Activated CD8-positive, alpha-beta memory T cell treated with anti-CD3 and anti-CD28 coated beads, Interleukin-2, amount 50 U/mL, for 1 hour (primary cell): ENCODE data around the gene SLC4A8.

Experiments
- DNase-seq: peaks from one replicate; pipeline ENCODE4 v3.0.0-alpha.2; 2020; ENCODE audit errors: extremely low read depth

SLC4A8 gene

GRCh38 chr12:51395283-51396230 lies 29.1 kb upstream of the SLC4A8 start:
- no peak for DNase-seq

GRCh38 chr12:51397670-51398069 lies 27.0 kb upstream of the SLC4A8 start:
- no peak for DNase-seq

- no peak for DNase-seq
Observed at GRCh38 chr12:51399891-51400290, 24.7 kb upstream of the SLC4A8 start.

GRCh38 chr12:51401020-51401419 lies 23.6 kb upstream of the SLC4A8 start:
- DNase-seq = no peak

- no peak for DNase-seq
Observed at GRCh38 chr12:51401486-51401885, 23.1 kb upstream of the SLC4A8 start.

GRCh38 chr12:51401900-51402299 lies 22.7 kb upstream of the SLC4A8 start:
- no peak for DNase-seq

- DNase-seq = no peak
Observed at GRCh38 chr12:51403159-51403558, 21.5 kb upstream of the SLC4A8 start.

- DNase-seq = no peak
Observed at GRCh38 chr12:51403681-51404136, 20.9 kb upstream of the SLC4A8 start.

- no peak for DNase-seq
Observed at GRCh38 chr12:51404627-51405026, 20.0 kb upstream of the SLC4A8 start.

GRCh38 chr12:51405801-51406207 lies 18.8 kb upstream of the SLC4A8 start:
- no peak for DNase-seq

- DNase-seq = no peak
Observed at GRCh38 chr12:51406290-51406689, 18.3 kb upstream of the SLC4A8 start.

- no peak for DNase-seq
Observed at GRCh38 chr12:51406859-51407258, 17.8 kb upstream of the SLC4A8 start.

- no peak for DNase-seq
Observed at GRCh38 chr12:51407604-51408003, 17.0 kb upstream of the SLC4A8 start.

- no peak for DNase-seq
Observed at GRCh38 chr12:51409846-51410245, 14.8 kb upstream of the SLC4A8 start.

GRCh38 chr12:51413149-51413548 lies 11.5 kb upstream of the SLC4A8 start:
- DNase-seq = no peak

- DNase-seq = no peak
Observed at GRCh38 chr12:51413791-51414190, 10.8 kb upstream of the SLC4A8 start.

- DNase-seq = no peak
Observed at GRCh38 chr12:51415931-51416330, 8.7 kb upstream of the SLC4A8 start.

GRCh38 chr12:51417826-51418225 lies 6.8 kb upstream of the SLC4A8 start:
- no peak for DNase-seq

- no peak for DNase-seq
Observed at GRCh38 chr12:51419425-51420193, 5.0 kb upstream of the SLC4A8 start.

GRCh38 chr12:51421266-51421884 lies 3.3 kb upstream of the SLC4A8 start:
- DNase-seq = no peak

GRCh38 chr12:51424094-51424661 lies 453 bp upstream of the SLC4A8 start:
- DNase-seq = no peak

- no peak for DNase-seq
Observed at GRCh38 chr12:51428256-51428655, 3.6 kb downstream of the SLC4A8 start.
